ENCODE results near the gene C1GALT1C1. TPM values are rescaled to one million over a fixed set of nuclear protein-coding genes. Genes with fewer than 3 reads are reported as not detected.

C1GALT1C1 gene
- total RNA-seq (2021; ENCODE audit: unreplicated experiment) (15.4 TPM), Bru-seq, nascent RNA (percentile 72 among the genes with signal in this experiment), BruChase-seq, experiment 1, labeled RNA remaining after a 6-hour chase (percentile 89 among the genes with signal in this experiment), BruChase-seq, experiment 2, labeled RNA remaining after a 2-hour chase (percentile 81 among the genes with signal in this experiment)
- polyA plus RNA-seq (2012) = 9.3 and 11.9 TPM in 2 replicates
- long read RNA-seq, transcript C1GALT1C1-201 (2 exons, 1,613 nt) = major isoform, 14 of 16 reads
- long read RNA-seq, partial matches to known transcripts = 0 of 16 reads
- long read RNA-seq, other reads (novel, unspliced or antisense) = 2 of 16 reads

- Histone ChIP-seq H3K9ac (ENCODE audit: low read length) (peak within 1 kb of the TSS; percentile 70), H2AFZ (ENCODE audit: low read depth, low read length, poor library complexity, severe bottlenecking) (no peak within 1 kb of the TSS), H3K27me3 (ENCODE audit: insufficient read depth, low read length) (no peaks in the 10 kb centered on the region), H3K4me2 (ENCODE audit: low read length) (peak within 1 kb of the TSS; percentile 81), H3K36me3 (ENCODE audit: control insufficient read depth in 1 of 2, insufficient read depth in 2 of 2, low read length in 2 of 2) (no peaks in the 10 kb centered on the region), H3K4me1 (ENCODE audit: control insufficient read depth in 1 of 2, insufficient read depth in 2 of 2, low read length in 2 of 2) (peaks cover 2 to 16% of the 10 kb centered on the region in 2 experiments; a peak in 3 of 4 replicates), H3K9me2 (ENCODE audit: insufficient read depth) (no peaks in the 10 kb centered on the region), H3K4me3 (replicated peaks in 1 of 2; ENCODE audit: low read depth in 1 of 2, low read length in 2 of 2) (peak within 1 kb of the TSS; percentile 61 to 69), H3K9me3 (ENCODE audit: control insufficient read depth in 1 of 2, insufficient read depth in 1 of 2, low read depth in 1 of 2, low read length in 2 of 2) (no peaks in the 10 kb centered on the region), H3K79me2 (ENCODE audit: insufficient read depth, low read length) (peaks cover 18% of the 10 kb centered on the region), H3K27ac (ENCODE audit: low read depth, low read length) (peak within 1 kb of the TSS; percentile 75), H4K20me1 (ENCODE audit: insufficient read depth) (no peaks in the 10 kb centered on the region)
- peak; percentile 97 for ATAC-seq
- RAD21 ChIA-PET (ENCODE audit: low non-redundant PET in 1 of 2, low total read pairs in 2 of 2, uncharacterized antibody in 2 of 2, unreplicated experiment in 2 of 2) = no interaction called here
- DNase-seq (ENCODE audit: low read depth, low spot score) = peak; percentile 81
- CTCF ChIA-PET = no interaction called here
- BruUV-seq (replicated peaks) = no TSS peak
- POLR2A ChIA-PET = no interaction called here
- intact Hi-C loops (cut with micrococcal nuclease) = no loop called here
- TF ChIP-seq FOSL1 (IDR thresholded peaks at IDR 0.05; ENCODE audit: low read depth) = no peak
- TF ChIP-seq CEBPB (IDR thresholded peaks at IDR 0.05; ENCODE audit: low read depth) = no peak
- TF ChIP-seq POLR2AphosphoS5 (IDR thresholded peaks at IDR 0.05; ENCODE audit: low read depth, low read length) = peak; percentile 75
- TF ChIP-seq EZH2phosphoT487 (IDR thresholded peaks at IDR 0.05; ENCODE audit: borderline replicate concordance) = no peak
- no peak for TF ChIP-seq CTCF (IDR thresholded peaks at IDR 0.05 in 2 of 3, conservative IDR thresholded peaks at IDR 0.05 in 1 of 3; ENCODE audit: borderline replicate concordance in 1 of 3, insufficient read depth in 1 of 3, low read depth in 2 of 3, low read length in 2 of 3)
- TF ChIP-seq ELF1 (IDR thresholded peaks at IDR 0.05; ENCODE audit: borderline replicate concordance, low read depth) = peak; percentile 27; the same call in 1 of the 2 replicates
- peak; percentile 27; the same call in 1 of the 2 replicates for TF ChIP-seq SIN3A (IDR thresholded peaks at IDR 0.05; ENCODE audit: low read depth)
- no peak for TF ChIP-seq EZH2 (IDR thresholded peaks at IDR 0.05)
- TF ChIP-seq CBX3 (IDR thresholded peaks at IDR 0.05; ENCODE audit: low read depth) = peak; percentile 54
- TF ChIP-seq ZBTB33 (IDR thresholded peaks at IDR 0.05; ENCODE audit: extremely low read depth, insufficient replicate concordance, low read length) = no peak
- TF ChIP-seq TCF7L2 (IDR thresholded peaks at IDR 0.05; ENCODE audit: borderline replicate concordance, extremely low read depth, insufficient read depth, insufficient read length) = no peak
- TF ChIP-seq RAD21 (IDR thresholded peaks at IDR 0.05; ENCODE audit: low read depth) = no peak
- TF ChIP-seq EGR1 (IDR thresholded peaks at IDR 0.05; ENCODE audit: low read depth) = 0 out of 2 replicates have a peak, but pooled peaks have one; percentile 7
- TF ChIP-seq SRF (IDR thresholded peaks at IDR 0.05; ENCODE audit: low read depth) = no peak
- TF ChIP-seq JUND (IDR thresholded peaks at IDR 0.05) = no peak
- TF ChIP-seq MAX (IDR thresholded peaks at IDR 0.05) = peak; percentile 72
- no peak for TF ChIP-seq ZNF274 (IDR thresholded peaks at IDR 0.05; ENCODE audit: low read depth, low read length)
- TF ChIP-seq ZFX (IDR thresholded peaks at IDR 0.05) = no peak
Measured at GRCh38 chrX:120629667-120630537, at the start of gene C1GALT1C1. Gene C1GALT1C1 (minus strand): TSS chrX:120630054. CDS start chrX:120627166, 2,888 bp downstream.
